ENCODE data around the gene NCKAP1.

Gene NCKAP1

DNA sequence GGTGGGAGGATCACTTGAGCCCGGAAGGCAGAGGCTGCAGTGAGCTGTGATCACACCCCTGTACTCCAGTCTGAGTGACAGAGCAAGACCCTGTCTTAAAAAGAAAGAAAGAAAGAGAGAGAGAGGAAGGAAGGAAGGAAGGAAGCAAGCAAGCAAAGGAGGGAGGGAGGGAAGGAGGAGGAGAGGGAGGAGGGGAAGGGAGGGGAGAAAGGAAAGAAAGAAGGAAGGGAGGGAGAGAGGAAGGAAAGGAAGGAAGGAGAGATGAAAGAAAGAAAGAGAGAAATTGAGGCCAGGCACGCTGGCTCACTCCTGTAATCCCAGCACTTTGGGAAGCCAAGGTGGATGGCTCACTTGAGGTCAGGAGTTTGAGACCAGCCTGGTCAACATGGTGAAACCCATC is 2.3 kb upstream of the NCKAP1 start:
- Histone ChIP-seq H4K20me1 (ENCODE audit: insufficient read depth, low read length) (peaks cover 16% of the 10 kb centered on the region), H3F3A (ENCODE audit: insufficient read depth, low read length) (peaks cover 9% of the 10 kb centered on the region; the same call in 1 of the 2 replicates), H3K27ac (ENCODE audit: low read length) (no peak overlapping the region), H3K4me3 (ENCODE audit: low read length) (no peak overlapping the region), H3K9me2 (replicated peaks; ENCODE audit: insufficient read depth, low read length) (no peaks in the 10 kb centered on the region), H3K9me3 (replicated peaks; ENCODE audit: insufficient read depth, low read length) (no peaks in the 10 kb centered on the region), H3K79me2 (ENCODE audit: low read length) (no peaks in the 10 kb centered on the region), H2AFZ (ENCODE audit: low read length) (no peak overlapping the region), H3K36me3 (replicated peaks; ENCODE audit: insufficient read depth, low read length) (no peaks in the 10 kb centered on the region), H3K4me1 (ENCODE audit: low read length) (peaks cover 7% of the 10 kb centered on the region), H3K4me2 (ENCODE audit: low read depth, low read length) (no peak overlapping the region), H3K27me3 (replicated peaks; ENCODE audit: insufficient read depth, low read length) (peaks cover 65% of the 10 kb centered on the region), H3K9ac (ENCODE audit: low read length) (no peak overlapping the region)
- DNase-seq: no peak
- no peak for TF ChIP-seq EZH2phosphoT487 (IDR thresholded peaks at IDR 0.05; ENCODE audit: low read length)

DNA sequence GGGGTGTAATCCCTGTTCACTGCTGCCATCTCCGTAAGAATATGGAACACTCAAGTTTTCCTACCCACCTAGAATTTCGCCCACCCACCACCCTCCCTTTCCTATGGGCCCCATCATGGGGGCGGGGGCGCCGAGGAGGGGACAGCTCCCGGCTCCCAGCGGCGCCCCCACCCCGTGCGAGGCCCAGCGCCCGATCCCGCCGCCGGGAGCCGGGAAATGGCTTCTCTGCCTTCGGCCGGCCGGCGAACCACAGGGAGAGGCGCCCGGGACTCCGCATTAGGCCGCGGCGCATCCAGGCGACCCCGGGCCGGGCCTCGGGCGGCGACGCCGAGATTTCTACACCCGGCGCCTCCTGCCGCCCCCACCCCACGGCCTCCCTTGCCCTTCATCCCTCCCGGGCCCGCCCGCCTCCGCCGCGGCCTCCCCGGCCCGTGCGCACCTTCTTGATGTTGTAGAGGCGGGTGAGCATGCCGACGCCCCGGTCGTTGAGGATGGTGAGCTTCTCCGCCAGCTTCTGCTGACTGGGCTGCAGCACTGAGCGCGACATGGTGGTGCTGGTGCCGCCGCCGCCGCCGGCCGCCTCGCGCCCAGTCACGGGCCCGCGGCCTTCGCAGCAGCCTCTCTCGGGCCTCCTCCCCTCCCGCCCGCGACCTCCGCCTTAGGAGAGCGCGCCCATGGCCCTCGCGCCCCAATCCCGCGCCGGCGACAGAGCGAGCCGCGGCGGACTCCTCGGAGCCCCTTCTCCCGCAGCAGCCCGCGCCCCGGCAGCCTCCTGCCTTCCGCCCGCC is 510 bp downstream of the NCKAP1 start:
- Histone ChIP-seq H3K4me2 (ENCODE audit: low read depth, low read length) (peak overlapping the region; percentile 77), H4K20me1 (ENCODE audit: insufficient read depth, low read length) (peaks cover 19% of the 10 kb centered on the region), H3K4me3 (ENCODE audit: low read length) (peak overlapping the region; percentile 57), H3K9me3 (replicated peaks; ENCODE audit: insufficient read depth, low read length) (no peaks in the 10 kb centered on the region), H3K4me1 (ENCODE audit: low read length) (peaks cover 7% of the 10 kb centered on the region), H3K9ac (ENCODE audit: low read length) (no peak overlapping the region), H3K27ac (ENCODE audit: low read length) (no peak overlapping the region), H3K79me2 (ENCODE audit: low read length) (no peaks in the 10 kb centered on the region), H2AFZ (ENCODE audit: low read length) (peak overlapping the region; percentile 44), H3K9me2 (replicated peaks; ENCODE audit: insufficient read depth, low read length) (no peaks in the 10 kb centered on the region), H3K36me3 (replicated peaks; ENCODE audit: insufficient read depth, low read length) (no peaks in the 10 kb centered on the region), H3K27me3 (replicated peaks; ENCODE audit: insufficient read depth, low read length) (peaks cover 89% of the 10 kb centered on the region), H3F3A (ENCODE audit: insufficient read depth, low read length) (peaks cover 9% of the 10 kb centered on the region; the same call in 1 of the 2 replicates)
- peak; percentile 52 for DNase-seq
- TF ChIP-seq, protein P1, sequence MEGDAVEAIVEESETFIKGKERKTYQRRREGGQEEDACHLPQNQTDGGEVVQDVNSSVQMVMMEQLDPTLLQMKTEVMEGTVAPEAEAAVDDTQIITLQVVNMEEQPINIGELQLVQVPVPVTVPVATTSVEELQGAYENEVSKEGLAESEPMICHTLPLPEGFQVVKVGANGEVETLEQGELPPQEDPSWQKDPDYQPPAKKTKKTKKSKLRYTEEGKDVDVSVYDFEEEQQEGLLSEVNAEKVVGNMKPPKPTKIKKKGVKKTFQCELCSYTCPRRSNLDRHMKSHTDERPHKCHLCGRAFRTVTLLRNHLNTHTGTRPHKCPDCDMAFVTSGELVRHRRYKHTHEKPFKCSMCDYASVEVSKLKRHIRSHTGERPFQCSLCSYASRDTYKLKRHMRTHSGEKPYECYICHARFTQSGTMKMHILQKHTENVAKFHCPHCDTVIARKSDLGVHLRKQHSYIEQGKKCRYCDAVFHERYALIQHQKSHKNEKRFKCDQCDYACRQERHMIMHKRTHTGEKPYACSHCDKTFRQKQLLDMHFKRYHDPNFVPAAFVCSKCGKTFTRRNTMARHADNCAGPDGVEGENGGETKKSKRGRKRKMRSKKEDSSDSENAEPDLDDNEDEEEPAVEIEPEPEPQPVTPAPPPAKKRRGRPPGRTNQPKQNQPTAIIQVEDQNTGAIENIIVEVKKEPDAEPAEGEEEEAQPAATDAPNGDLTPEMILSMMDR (IDR thresholded peaks at IDR 0.05; ENCODE audit: low read length): no peak
- no peak for TF ChIP-seq EZH2 (optimal IDR thresholded peaks at IDR 0.05; ENCODE audit: low read depth, low read length)
- TF ChIP-seq EZH2phosphoT487 (IDR thresholded peaks at IDR 0.05; ENCODE audit: low read length): no peak

DNA sequence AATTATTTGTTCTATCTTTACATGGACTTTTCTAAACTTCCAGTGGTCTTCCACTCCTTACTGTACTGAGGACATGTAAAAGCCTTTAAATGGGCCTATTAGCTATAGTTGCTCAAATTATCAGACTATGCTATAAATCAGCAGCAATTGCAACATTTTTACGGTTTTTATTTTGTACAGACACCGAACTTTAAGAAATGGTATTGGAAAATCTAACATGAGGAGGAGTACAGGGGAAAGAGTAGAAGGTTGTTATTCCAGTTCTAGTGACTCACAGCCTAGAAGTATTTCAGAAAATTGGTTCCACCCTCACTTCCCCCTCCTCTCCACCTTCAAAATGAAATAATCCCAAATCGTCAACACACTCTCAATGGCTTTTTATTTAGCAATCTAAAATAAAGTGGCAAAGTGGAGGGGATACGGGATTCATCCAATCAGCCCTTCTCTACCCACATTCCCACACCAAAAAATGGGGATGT is 1.1 kb downstream of the NCKAP1 start:
- H3K9me2 ChIP-seq (replicated peaks; ENCODE audit: insufficient read depth, low read length): no peaks in the 10 kb centered on the region
- H3F3A ChIP-seq (ENCODE audit: insufficient read depth, low read length): peaks cover 9% of the 10 kb centered on the region; the same call in 1 of the 2 replicates
- H3K36me3 ChIP-seq (replicated peaks; ENCODE audit: insufficient read depth, low read length): no peaks in the 10 kb centered on the region
- no peak overlapping the region for H3K27ac ChIP-seq (ENCODE audit: low read length)
- H3K9ac ChIP-seq (ENCODE audit: low read length): no peak overlapping the region
- no peak overlapping the region for H2AFZ ChIP-seq (ENCODE audit: low read length)
- H3K9me3 ChIP-seq (replicated peaks; ENCODE audit: insufficient read depth, low read length): no peaks in the 10 kb centered on the region
- peaks cover 89% of the 10 kb centered on the region for H3K27me3 ChIP-seq (replicated peaks; ENCODE audit: insufficient read depth, low read length)
- H4K20me1 ChIP-seq (ENCODE audit: insufficient read depth, low read length): peaks cover 19% of the 10 kb centered on the region
- peaks cover 7% of the 10 kb centered on the region for H3K4me1 ChIP-seq (ENCODE audit: low read length)
- peak overlapping the region; percentile 57; the same call in 1 of the 2 replicates for H3K4me3 ChIP-seq (ENCODE audit: low read length)
- H3K4me2 ChIP-seq (ENCODE audit: low read depth, low read length): peak overlapping the region; percentile 77
- TF ChIP-seq EZH2phosphoT487 (IDR thresholded peaks at IDR 0.05; ENCODE audit: low read length): no peak; the same call in 1 of the 2 replicates
- TF ChIP-seq, protein P1 (IDR thresholded peaks at IDR 0.05; ENCODE audit: low read length): no peak
- no peak for TF ChIP-seq EZH2 (optimal IDR thresholded peaks at IDR 0.05; ENCODE audit: low read depth, low read length)
- H3K79me2 ChIP-seq (ENCODE audit: low read length): no peaks in the 10 kb centered on the region
- no peak for DNase-seq

Measured in MM.1S (cell line).